Measurements from ENCODE around the gene MATN1. TPM values are rescaled to one million over a fixed set of nuclear protein-coding genes. Genes with fewer than 3 reads are reported as not detected.

Gene MATN1
- total RNA-seq, 2 donors from 2014 or later = not detected

GRCh38 chr1:30712583-30712982 lies 10.8 kb downstream of the MATN1 start:
- intact Hi-C loops (cut with DNase I, micrococcal nuclease) = loop anchor here in 1 of 2 donors (10.0 kb wide), 1 partner anchor 1478 kb away; the partner anchor contains the start of genes MECR and PTPRU
- no peak for DNase-seq
- no peak for ATAC-seq

GRCh38 chr1:30710407-30710806 lies 13.0 kb downstream of the MATN1 start:
- intact Hi-C loops (cut with DNase I, micrococcal nuclease) = loop anchor here in 1 of 2 donors (10.0 kb wide), 1 partner anchor 1476 kb away; the partner anchor contains the start of genes MECR and PTPRU
- DNase-seq = no peak
- ATAC-seq = no peak

- DNase-seq = no peak
- intact Hi-C loops (cut with DNase I, micrococcal nuclease) = no loop called here
- ATAC-seq = no peak
Measured at GRCh38 chr1:30708361-30708728, 15.0 kb downstream of the MATN1 start.

DNA sequence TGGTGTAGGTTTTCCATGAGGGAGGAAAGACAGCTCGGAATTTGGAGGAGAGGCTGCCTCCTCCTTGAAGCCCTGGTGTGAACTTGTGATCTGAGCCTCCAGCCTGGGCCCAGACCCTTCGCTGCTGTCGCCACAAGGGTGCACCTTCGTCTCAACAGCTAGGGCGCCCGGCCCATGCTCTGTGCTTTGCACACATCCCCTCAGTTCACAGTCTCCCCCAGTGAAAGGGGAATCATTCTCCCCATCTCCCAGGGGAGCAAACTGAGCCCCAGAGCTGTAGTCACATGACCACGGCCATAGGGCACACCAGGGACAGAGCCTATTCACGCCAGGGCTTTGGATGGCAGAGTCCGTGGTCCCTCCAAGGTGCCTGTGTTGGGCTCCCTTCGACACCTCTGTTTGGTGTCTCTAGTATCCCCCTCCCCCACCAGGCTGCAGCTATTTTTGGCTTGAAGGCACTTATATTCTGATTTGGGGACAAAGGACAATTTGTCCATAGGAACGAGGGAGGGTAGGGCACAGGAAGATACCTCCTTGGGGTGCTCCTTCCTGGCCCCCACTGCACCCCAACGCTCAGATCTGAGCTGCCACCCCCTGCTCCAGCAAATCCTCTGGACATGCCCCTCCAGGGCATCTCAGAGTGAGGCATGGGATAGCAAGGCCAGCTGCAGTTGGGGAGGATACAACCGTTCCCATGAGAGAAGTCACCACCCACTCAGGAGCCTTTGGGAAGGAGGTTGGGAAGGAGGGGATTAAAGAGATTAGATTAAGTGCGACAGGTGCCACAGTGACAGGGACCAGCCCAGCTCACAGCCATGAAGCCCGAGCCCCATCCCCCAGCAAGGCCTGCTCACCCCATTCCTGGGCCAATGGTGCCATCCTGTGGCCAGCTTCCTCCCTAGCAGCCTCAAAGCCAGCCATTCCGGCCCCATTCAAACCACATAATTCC lies 15.7 kb downstream of the MATN1 start:
- DNase-seq (peak; percentile 61 to 71), ATAC-seq (peak; percentile 93)
- intact Hi-C loops (cut with DNase I, micrococcal nuclease) = no loop called here

DNA sequence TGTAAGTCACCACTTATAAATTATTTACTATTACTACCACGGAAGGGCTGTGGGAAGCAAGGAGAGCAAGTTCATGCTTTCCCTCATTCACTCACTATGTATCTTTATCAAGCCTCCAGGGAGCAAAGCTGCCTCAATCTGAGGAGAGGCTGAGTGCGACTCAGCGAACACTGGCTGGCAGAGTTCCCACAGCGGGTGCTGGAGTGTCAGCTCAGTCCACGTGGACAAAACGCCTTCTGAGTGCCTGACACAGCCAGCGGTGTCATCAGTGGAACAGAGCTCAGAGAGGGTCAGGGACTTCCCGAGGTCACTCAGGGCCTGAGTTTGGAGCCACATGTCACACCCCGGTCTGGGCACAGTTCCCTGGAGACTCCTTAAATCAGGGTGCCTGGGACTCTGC lies 16.9 kb downstream of the MATN1 start:
- DNase-seq = no peak
- no peak for ATAC-seq
- intact Hi-C loops (cut with DNase I, micrococcal nuclease) = no loop called here

- intact Hi-C loops (cut with DNase I, micrococcal nuclease) = no loop called here
- DNase-seq = no peak
- no peak for ATAC-seq
Measured at GRCh38 chr1:30705698-30706097, 17.7 kb downstream of the MATN1 start.

- DNase-seq (no peak), ATAC-seq (no peak)
- intact Hi-C loops (cut with DNase I, micrococcal nuclease) = no loop called here
Measured at GRCh38 chr1:30704765-30705509, 18.4 kb downstream of the MATN1 start.

DNA sequence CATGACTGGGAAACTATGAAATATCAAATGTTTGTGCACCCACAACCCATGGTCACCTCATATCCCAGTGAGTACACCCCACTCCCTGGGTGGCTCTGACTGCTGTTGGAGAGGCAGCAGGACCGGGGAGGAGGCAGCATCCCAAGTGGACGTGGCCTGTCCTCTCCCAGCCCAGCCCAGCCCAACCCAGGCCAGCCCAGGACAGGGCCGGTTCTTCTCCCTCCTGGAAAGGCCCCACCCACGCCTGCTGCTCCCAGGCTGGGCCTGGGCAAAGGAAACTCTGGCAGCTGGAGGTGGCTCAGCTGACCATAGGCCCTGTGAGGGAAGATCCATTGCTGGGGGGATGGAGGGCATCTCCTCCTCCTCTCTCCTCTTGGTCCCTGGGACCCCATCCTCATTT lies 19.1 kb downstream of the MATN1 start:
- intact Hi-C loops (cut with DNase I, micrococcal nuclease) = no loop called here
- ATAC-seq (no peak), DNase-seq (peak in 1 of 2 donors; percentile 58)

DNA sequence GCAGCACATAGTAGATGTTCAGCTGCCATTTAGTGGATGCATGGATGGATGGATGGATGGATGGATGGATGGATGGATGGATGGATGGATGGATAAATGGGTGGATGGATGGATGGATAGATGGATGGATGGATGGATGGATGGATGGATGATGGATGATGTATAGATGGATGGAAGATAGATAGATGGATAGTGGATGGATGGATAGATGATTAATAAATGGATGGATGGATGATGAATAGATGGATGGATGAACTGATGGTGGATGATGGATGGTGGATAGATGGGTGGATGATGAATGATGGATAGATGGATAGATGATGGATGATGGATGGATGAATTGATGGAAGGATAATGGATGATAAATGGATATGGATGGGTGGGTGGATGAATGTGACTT lies 20.6 kb downstream of the MATN1 start:
- intact Hi-C loops (cut with DNase I, micrococcal nuclease) = no loop called here
- no peak for DNase-seq
- no peak for ATAC-seq

GRCh38 chr1:30701258-30701633 lies 22.1 kb downstream of the MATN1 start:
- intact Hi-C loops (cut with DNase I, micrococcal nuclease) = no loop called here
- ATAC-seq (no peak), DNase-seq (no peak)

- DNase-seq (no peak), ATAC-seq (no peak)
- intact Hi-C loops (cut with DNase I, micrococcal nuclease) = no loop called here
Measured at GRCh38 chr1:30700528-30701257, 22.7 kb downstream of the MATN1 start.

DNA sequence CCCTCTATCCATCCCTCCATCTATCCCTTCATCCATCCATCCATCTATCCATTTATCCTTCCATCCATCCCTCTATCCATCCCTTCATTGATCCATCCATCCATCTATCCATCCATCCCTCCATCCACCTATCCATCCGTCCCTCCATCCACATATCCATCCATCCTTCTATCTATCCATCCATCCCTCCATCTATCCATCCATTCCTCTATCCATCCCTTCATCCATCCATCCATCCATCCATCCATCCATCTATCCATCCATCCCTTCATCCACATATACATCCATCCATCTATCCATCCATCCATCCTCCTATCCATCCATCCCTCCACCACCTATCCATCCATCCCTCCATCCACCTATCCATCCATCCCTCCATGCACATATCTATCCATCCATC lies 23.6 kb downstream of the MATN1 start:
- intact Hi-C loops (cut with DNase I, micrococcal nuclease) = no loop called here
- ATAC-seq = no peak

GRCh38 chr1:30698401-30698981 lies 24.9 kb downstream of the MATN1 start:
- intact Hi-C loops (cut with DNase I, micrococcal nuclease) = no loop called here
- no peak for DNase-seq
- no peak for ATAC-seq

More for the DNA sequence above, 23.6 kb downstream of the MATN1 start:
- DNase-seq = no peak

GRCh38 chr1:30697571-30698376 lies 25.6 kb downstream of the MATN1 start:
- DNase-seq (no peak), ATAC-seq (no peak)
- intact Hi-C loops (cut with DNase I, micrococcal nuclease) = no loop called here

GRCh38 chr1:30696831-30697230 lies 26.6 kb downstream of the MATN1 start:
- intact Hi-C loops (cut with DNase I, micrococcal nuclease) = no loop called here

DNA sequence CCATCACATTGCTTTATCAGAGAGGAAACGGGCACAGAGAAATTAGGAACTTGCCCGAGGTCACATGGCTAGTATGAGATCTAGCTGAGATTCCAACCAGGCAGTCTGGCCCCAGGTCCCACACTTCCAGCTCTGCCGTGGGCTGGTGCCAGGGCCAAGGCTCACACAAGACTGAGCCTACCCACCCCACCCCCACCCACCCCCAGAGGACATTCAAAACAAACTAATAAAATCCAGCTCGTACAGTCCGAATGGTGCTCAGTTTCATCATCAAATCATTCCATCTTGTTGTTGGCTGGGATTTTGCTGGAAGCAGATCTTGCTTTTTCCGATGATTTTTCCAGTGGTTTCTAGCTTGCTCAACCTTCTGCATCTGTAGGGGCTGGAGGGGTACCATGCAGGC lies 27.9 kb downstream of the MATN1 start:
- intact Hi-C loops (cut with DNase I, micrococcal nuclease) = no loop called here
- DNase-seq (no peak), ATAC-seq (no peak)

More at GRCh38 chr1:30696831-30697230, 26.6 kb downstream of the MATN1 start:
- DNase-seq = no peak
- no peak for ATAC-seq

DNA sequence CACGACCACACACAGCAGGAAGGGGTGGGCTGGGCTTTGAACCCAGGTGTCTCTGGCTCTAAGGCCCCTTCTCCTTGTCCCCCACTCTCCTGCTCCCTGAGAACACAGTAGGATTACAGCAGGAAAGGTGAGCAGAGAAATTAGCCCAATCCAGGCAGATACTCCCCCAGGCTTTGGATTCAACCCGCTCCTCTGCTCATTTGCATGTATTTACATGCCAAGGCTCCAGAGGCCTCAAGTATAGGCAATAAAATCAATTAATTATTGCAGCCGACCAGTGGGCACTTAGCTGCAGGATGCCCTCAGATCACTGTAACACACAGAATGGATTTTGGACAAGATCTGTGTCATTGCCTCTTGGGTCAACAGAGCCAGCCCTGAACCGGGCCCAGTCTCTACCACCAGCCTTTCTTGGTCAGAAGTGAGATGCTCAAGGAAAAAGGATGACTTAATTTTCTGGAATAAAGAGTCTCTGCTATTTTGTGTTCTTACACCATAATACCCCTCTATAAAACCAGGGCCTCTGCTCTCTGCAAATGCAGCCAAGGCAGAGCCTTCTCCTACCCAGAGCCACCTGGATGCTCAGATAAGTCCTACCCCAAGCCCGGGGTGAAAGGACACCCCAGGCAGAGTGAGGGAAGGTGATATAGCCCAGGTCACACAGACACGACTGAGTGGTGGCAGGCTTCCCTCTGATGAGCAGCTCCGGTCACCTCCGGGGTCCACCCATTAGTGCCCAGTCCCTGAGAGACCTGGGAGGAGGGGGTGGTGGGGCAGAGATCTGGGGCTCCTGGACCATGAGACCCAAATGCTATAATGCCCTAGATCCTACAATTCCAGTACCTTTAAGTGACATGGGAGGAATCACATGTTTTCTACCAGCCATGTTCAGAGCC lies 28.9 kb downstream of the MATN1 start:
- DNase-seq (no peak), ATAC-seq (no peak)
- intact Hi-C loops (cut with DNase I, micrococcal nuclease) = no loop called here
